ENCODE results near the gene TAS2R43. TPM values are rescaled to one million over a fixed set of nuclear protein-coding genes. Genes with fewer than 3 reads are reported as not detected.

Gene TAS2R43
- polyA plus RNA-seq, 1 donor from 2014 or later: 0.35 TPM

GRCh38 chr12:11108862-11109261 lies 16.7 kb upstream of the TAS2R43 start:
- Histone ChIP-seq H3K4me3 (ENCODE audit: low read length) (no peak overlapping the region), H3K9me2 (ENCODE audit: insufficient read depth, low read length) (no peaks in the 10 kb centered on the region), H3K4me2 (ENCODE audit: low read length) (no peak overlapping the region), H4K20me1 (ENCODE audit: insufficient read depth) (no peaks in the 10 kb centered on the region), H3K79me2 (replicated peaks; ENCODE audit: insufficient read depth, low read length) (peaks cover 27% of the 10 kb centered on the region), H3K36me3 (ENCODE audit: insufficient read depth, low read length) (peaks cover 4% of the 10 kb centered on the region), H2AFZ (ENCODE audit: low read depth, low read length) (no peak overlapping the region), H3K27ac (ENCODE audit: low read length) (no peak overlapping the region), H3K9me3 (ENCODE audit: low read length) (peaks cover 4% of the 10 kb centered on the region), H3F3A (ENCODE audit: insufficient read depth, low read length, poor library complexity, severe bottlenecking) (no peaks in the 10 kb centered on the region), H3K27me3 (ENCODE audit: insufficient read depth, low read depth, low read length) (no peaks in the 10 kb centered on the region), H3K9ac (ENCODE audit: low read length) (no peak overlapping the region)
- no peak for TF ChIP-seq TAF1 (IDR thresholded peaks at IDR 0.05; ENCODE audit: low read depth)
- TF ChIP-seq EZH2 (IDR thresholded peaks at IDR 0.05; ENCODE audit: borderline replicate concordance, insufficient read depth, low read length, poor library complexity, severe bottlenecking): no peak
- TF ChIP-seq, protein P1, sequence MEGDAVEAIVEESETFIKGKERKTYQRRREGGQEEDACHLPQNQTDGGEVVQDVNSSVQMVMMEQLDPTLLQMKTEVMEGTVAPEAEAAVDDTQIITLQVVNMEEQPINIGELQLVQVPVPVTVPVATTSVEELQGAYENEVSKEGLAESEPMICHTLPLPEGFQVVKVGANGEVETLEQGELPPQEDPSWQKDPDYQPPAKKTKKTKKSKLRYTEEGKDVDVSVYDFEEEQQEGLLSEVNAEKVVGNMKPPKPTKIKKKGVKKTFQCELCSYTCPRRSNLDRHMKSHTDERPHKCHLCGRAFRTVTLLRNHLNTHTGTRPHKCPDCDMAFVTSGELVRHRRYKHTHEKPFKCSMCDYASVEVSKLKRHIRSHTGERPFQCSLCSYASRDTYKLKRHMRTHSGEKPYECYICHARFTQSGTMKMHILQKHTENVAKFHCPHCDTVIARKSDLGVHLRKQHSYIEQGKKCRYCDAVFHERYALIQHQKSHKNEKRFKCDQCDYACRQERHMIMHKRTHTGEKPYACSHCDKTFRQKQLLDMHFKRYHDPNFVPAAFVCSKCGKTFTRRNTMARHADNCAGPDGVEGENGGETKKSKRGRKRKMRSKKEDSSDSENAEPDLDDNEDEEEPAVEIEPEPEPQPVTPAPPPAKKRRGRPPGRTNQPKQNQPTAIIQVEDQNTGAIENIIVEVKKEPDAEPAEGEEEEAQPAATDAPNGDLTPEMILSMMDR (IDR thresholded peaks at IDR 0.05; ENCODE audit: poor library complexity, severe bottlenecking): no peak
- TF ChIP-seq POLR2AphosphoS5 (IDR thresholded peaks at IDR 0.05): no peak
- TF ChIP-seq EP300 (conservative IDR thresholded peaks at IDR 0.05; ENCODE audit: poor library complexity, severe bottlenecking): no peak
- TF ChIP-seq MXI1 (conservative IDR thresholded peaks at IDR 0.05; ENCODE audit: poor library complexity, severe bottlenecking): no peak
- TF ChIP-seq, protein P2, sequence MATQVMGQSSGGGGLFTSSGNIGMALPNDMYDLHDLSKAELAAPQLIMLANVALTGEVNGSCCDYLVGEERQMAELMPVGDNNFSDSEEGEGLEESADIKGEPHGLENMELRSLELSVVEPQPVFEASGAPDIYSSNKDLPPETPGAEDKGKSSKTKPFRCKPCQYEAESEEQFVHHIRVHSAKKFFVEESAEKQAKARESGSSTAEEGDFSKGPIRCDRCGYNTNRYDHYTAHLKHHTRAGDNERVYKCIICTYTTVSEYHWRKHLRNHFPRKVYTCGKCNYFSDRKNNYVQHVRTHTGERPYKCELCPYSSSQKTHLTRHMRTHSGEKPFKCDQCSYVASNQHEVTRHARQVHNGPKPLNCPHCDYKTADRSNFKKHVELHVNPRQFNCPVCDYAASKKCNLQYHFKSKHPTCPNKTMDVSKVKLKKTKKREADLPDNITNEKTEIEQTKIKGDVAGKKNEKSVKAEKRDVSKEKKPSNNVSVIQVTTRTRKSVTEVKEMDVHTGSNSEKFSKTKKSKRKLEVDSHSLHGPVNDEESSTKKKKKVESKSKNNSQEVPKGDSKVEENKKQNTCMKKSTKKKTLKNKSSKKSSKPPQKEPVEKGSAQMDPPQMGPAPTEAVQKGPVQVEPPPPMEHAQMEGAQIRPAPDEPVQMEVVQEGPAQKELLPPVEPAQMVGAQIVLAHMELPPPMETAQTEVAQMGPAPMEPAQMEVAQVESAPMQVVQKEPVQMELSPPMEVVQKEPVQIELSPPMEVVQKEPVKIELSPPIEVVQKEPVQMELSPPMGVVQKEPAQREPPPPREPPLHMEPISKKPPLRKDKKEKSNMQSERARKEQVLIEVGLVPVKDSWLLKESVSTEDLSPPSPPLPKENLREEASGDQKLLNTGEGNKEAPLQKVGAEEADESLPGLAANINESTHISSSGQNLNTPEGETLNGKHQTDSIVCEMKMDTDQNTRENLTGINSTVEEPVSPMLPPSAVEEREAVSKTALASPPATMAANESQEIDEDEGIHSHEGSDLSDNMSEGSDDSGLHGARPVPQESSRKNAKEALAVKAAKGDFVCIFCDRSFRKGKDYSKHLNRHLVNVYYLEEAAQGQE (IDR thresholded peaks at IDR 0.05; ENCODE audit: borderline replicate concordance): no peak
- TF ChIP-seq RAD21 (conservative IDR thresholded peaks at IDR 0.05): no peak
- TF ChIP-seq SMC3 (conservative IDR thresholded peaks at IDR 0.05; ENCODE audit: poor library complexity): no peak

GRCh38 chr12:11107719-11108118 lies 15.6 kb upstream of the TAS2R43 start:
- H4K20me1 ChIP-seq (ENCODE audit: insufficient read depth): no peaks in the 10 kb centered on the region
- TF ChIP-seq SMC3 (conservative IDR thresholded peaks at IDR 0.05; ENCODE audit: poor library complexity) (no peak), POLR2AphosphoS5 (IDR thresholded peaks at IDR 0.05) (no peak), TAF1 (IDR thresholded peaks at IDR 0.05; ENCODE audit: low read depth) (no peak), MXI1 (conservative IDR thresholded peaks at IDR 0.05; ENCODE audit: poor library complexity, severe bottlenecking) (no peak)
- TF ChIP-seq, protein P2 (IDR thresholded peaks at IDR 0.05; ENCODE audit: borderline replicate concordance): no peak
- H3K9ac ChIP-seq (ENCODE audit: low read length): no peak overlapping the region
- H3K79me2 ChIP-seq (replicated peaks; ENCODE audit: insufficient read depth, low read length): peaks cover 21% of the 10 kb centered on the region
- H3K27ac ChIP-seq (ENCODE audit: low read length): no peak overlapping the region
- H3K27me3 ChIP-seq (ENCODE audit: insufficient read depth, low read depth, low read length): no peaks in the 10 kb centered on the region
- no peak overlapping the region for H3K4me3 ChIP-seq (ENCODE audit: low read length)
- H3K4me2 ChIP-seq (ENCODE audit: low read length): no peak overlapping the region
- H3K9me3 ChIP-seq (ENCODE audit: low read length): peaks cover 4% of the 10 kb centered on the region
- no peaks in the 10 kb centered on the region for H3F3A ChIP-seq (ENCODE audit: insufficient read depth, low read length, poor library complexity, severe bottlenecking)
- H3K9me2 ChIP-seq (ENCODE audit: insufficient read depth, low read length): no peaks in the 10 kb centered on the region
- no peak overlapping the region for H2AFZ ChIP-seq (ENCODE audit: low read depth, low read length)
- H3K36me3 ChIP-seq (ENCODE audit: insufficient read depth, low read length): peaks cover 4% of the 10 kb centered on the region

All from neural cell (in vitro differentiated cells).